MM.1S (cell line): Measurements from ENCODE around the gene KCNH2.

ENCODE experiments used
- EZH2 ChIP-seq: fragments of 300-600 bp; sonication (generic); optimal IDR thresholded peaks from 2 replicates; pipeline ENCODE3; 2017; ENCODE audit warnings: low read depth, mild to moderate bottlenecking, antibody characterized with exemption, low read length, mixed read lengths
- EZH2phosphoT487 ChIP-seq: fragments of 300-600 bp; sonication (generic); IDR thresholded peaks from 2 replicates; pipeline ENCODE4 v1.6.1; 2018; ENCODE audit warnings: antibody characterized with exemption, low read length

DNA sequence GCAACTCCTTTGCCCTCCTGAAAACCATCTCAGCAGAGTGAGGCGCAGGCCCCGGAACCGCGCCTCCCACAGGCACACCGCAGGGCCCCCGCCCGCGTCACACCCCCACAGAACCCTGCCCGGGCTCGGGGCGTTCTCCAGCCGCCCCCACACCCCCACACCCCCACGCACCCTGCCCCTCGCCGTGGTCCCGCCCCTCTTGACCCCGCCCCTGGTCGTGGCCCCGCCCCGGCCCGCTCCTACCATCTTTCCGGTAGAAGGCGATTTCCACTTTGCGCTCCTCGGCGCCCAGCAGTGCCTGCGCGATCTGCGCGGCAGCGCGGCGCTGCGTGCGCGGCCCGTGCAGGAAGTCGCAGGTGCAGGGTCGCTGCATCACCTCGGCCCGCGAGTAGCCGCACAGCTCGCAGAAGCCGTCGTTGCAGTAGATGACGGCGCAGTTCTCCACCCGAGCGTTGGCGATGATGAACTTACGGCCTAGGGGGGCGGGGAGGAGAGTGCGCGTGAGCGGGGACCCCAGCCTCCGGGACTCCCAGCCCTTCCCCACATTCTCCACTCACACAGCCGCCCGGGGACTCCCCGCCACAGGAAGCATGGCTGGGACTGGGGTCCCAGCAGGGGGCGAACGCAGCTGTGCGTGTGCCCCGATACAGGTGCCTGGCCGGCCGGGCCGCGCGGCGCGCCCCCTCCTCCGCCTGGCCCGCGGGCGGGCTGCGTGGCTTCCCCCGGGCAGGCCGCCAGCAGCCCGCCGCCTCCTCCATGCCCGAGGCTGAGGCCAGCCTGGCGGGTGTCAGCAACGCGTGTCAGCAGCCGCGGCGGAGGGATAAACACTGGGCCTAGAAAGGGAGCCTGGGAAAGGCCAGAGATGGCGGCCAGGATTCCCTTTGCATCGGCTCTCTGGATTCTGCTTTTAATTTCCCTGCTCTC, 3.4 kb downstream of the KCNH2 start:
- TF ChIP-seq EZH2phosphoT487: no peak
- TF ChIP-seq EZH2: no peak
